ENCODE results near the gene CDC42.
A peak's percentile ranks its signal among the peaks of the same experiment; 100 is the strongest.

The CDC42 gene

GRCh38 chr1:22127248-22127647, 74.7 kb downstream of the CDC42 start:
- DNase-seq (ENCODE audit: insufficient read length): no peak
- FAIRE-seq: no peak
- TF ChIP-seq POLR2A (IDR thresholded peaks at IDR 0.05; ENCODE audit: low read depth, low read length) (no peak), POLR2AphosphoS5 (IDR thresholded peaks at IDR 0.05; ENCODE audit: low read depth, low read length) (no peak), TAF1 (IDR thresholded peaks at IDR 0.05; ENCODE audit: borderline replicate concordance, low read depth, low read length) (no peak)

- FAIRE-seq (no peak), DNase-seq (ENCODE audit: insufficient read length) (no peak)
- TF ChIP-seq TAF1 (IDR thresholded peaks at IDR 0.05; ENCODE audit: borderline replicate concordance, low read depth, low read length): no peak
- no peak for TF ChIP-seq POLR2A (IDR thresholded peaks at IDR 0.05; ENCODE audit: low read depth, low read length)
- no peak for TF ChIP-seq POLR2AphosphoS5 (IDR thresholded peaks at IDR 0.05; ENCODE audit: low read depth, low read length)
These were observed 75.2 kb downstream of the CDC42 start for GRCh38 chr1:22127731-22128130.

- no peak for DNase-seq (ENCODE audit: insufficient read length)
- no peak for FAIRE-seq
- no peak for TF ChIP-seq POLR2A (IDR thresholded peaks at IDR 0.05; ENCODE audit: low read depth, low read length)
- no peak for TF ChIP-seq TAF1 (IDR thresholded peaks at IDR 0.05; ENCODE audit: borderline replicate concordance, low read depth, low read length)
- TF ChIP-seq POLR2AphosphoS5 (IDR thresholded peaks at IDR 0.05; ENCODE audit: low read depth, low read length): no peak
These were observed 75.9 kb downstream of the CDC42 start for GRCh38 chr1:22128392-22128791.

GRCh38 chr1:22129501-22130117, 77.1 kb downstream of the CDC42 start:
- no peak for FAIRE-seq
- TF ChIP-seq TAF1 (IDR thresholded peaks at IDR 0.05; ENCODE audit: borderline replicate concordance, low read depth, low read length): no peak
- TF ChIP-seq POLR2A (IDR thresholded peaks at IDR 0.05; ENCODE audit: low read depth, low read length): no peak
- TF ChIP-seq POLR2AphosphoS5 (IDR thresholded peaks at IDR 0.05; ENCODE audit: low read depth, low read length): no peak
- no peak for DNase-seq (ENCODE audit: insufficient read length)

- FAIRE-seq (no peak), DNase-seq (ENCODE audit: insufficient read length) (no peak)
- TF ChIP-seq POLR2A (IDR thresholded peaks at IDR 0.05; ENCODE audit: low read depth, low read length) (no peak), POLR2AphosphoS5 (IDR thresholded peaks at IDR 0.05; ENCODE audit: low read depth, low read length) (no peak), TAF1 (IDR thresholded peaks at IDR 0.05; ENCODE audit: borderline replicate concordance, low read depth, low read length) (no peak)
These were observed 78.6 kb downstream of the CDC42 start for GRCh38 chr1:22131062-22131461.

GRCh38 chr1:22131875-22132486, 79.5 kb downstream of the CDC42 start:
- peak; percentile 89 for FAIRE-seq
- no peak for TF ChIP-seq POLR2A (IDR thresholded peaks at IDR 0.05; ENCODE audit: low read depth, low read length)
- TF ChIP-seq TAF1 (IDR thresholded peaks at IDR 0.05; ENCODE audit: borderline replicate concordance, low read depth, low read length): no peak
- TF ChIP-seq POLR2AphosphoS5 (IDR thresholded peaks at IDR 0.05; ENCODE audit: low read depth, low read length): no peak
- peak; percentile 90 for DNase-seq (ENCODE audit: insufficient read length)

- DNase-seq (ENCODE audit: insufficient read length): no peak
- no peak for FAIRE-seq
- TF ChIP-seq POLR2AphosphoS5 (IDR thresholded peaks at IDR 0.05; ENCODE audit: low read depth, low read length) (no peak), POLR2A (IDR thresholded peaks at IDR 0.05; ENCODE audit: low read depth, low read length) (no peak), TAF1 (IDR thresholded peaks at IDR 0.05; ENCODE audit: borderline replicate concordance, low read depth, low read length) (no peak)
These were observed 80.2 kb downstream of the CDC42 start for GRCh38 chr1:22132517-22133235.

- TF ChIP-seq TAF1 (IDR thresholded peaks at IDR 0.05; ENCODE audit: borderline replicate concordance, low read depth, low read length): no peak
- TF ChIP-seq POLR2AphosphoS5 (IDR thresholded peaks at IDR 0.05; ENCODE audit: low read depth, low read length): no peak
- TF ChIP-seq POLR2A (IDR thresholded peaks at IDR 0.05; ENCODE audit: low read depth, low read length): no peak
- FAIRE-seq (no peak), DNase-seq (ENCODE audit: insufficient read length) (no peak)
These were observed 80.9 kb downstream of the CDC42 start for GRCh38 chr1:22133247-22133930.

- TF ChIP-seq POLR2AphosphoS5 (IDR thresholded peaks at IDR 0.05; ENCODE audit: low read depth, low read length) (no peak), POLR2A (IDR thresholded peaks at IDR 0.05; ENCODE audit: low read depth, low read length) (no peak), TAF1 (IDR thresholded peaks at IDR 0.05; ENCODE audit: borderline replicate concordance, low read depth, low read length) (no peak)
- DNase-seq (ENCODE audit: insufficient read length) (no peak), FAIRE-seq (no peak)
These were observed 81.4 kb downstream of the CDC42 start for GRCh38 chr1:22133931-22134324.

GRCh38 chr1:22137004-22137720, 84.7 kb downstream of the CDC42 start:
- DNase-seq (ENCODE audit: insufficient read length): no peak
- TF ChIP-seq POLR2A (IDR thresholded peaks at IDR 0.05; ENCODE audit: low read depth, low read length) (no peak), POLR2AphosphoS5 (IDR thresholded peaks at IDR 0.05; ENCODE audit: low read depth, low read length) (no peak), TAF1 (IDR thresholded peaks at IDR 0.05; ENCODE audit: borderline replicate concordance, low read depth, low read length) (no peak)
- FAIRE-seq: no peak
